Sigmoid colon (tissue), 3 donors: ENCODE measurements around the gene CDH24.

Experiments used
- CTCF ChIP-seq, 4 experiments: fragments of 450-650 bp in 3 of 4; fragments of 200-600 bp in 1 of 4; IDR thresholded peaks; one replicate each; pipeline ENCODE4 v1.5.1; 2016 to 2019; ENCODE audit warnings: antibody characterized with exemption in 4 of 4, mild to moderate bottlenecking in 3 of 4, moderate library complexity in 2 of 4
- POLR2A ChIP-seq, 2 donors: fragments of 450-650 bp; IDR thresholded peaks; one replicate each; pipeline ENCODE4 v1.6.1; 2016; ENCODE audit warnings: antibody characterized with exemption in 2 of 2, mild to moderate bottlenecking in 2 of 2, moderate library complexity in 2 of 2

DNA sequence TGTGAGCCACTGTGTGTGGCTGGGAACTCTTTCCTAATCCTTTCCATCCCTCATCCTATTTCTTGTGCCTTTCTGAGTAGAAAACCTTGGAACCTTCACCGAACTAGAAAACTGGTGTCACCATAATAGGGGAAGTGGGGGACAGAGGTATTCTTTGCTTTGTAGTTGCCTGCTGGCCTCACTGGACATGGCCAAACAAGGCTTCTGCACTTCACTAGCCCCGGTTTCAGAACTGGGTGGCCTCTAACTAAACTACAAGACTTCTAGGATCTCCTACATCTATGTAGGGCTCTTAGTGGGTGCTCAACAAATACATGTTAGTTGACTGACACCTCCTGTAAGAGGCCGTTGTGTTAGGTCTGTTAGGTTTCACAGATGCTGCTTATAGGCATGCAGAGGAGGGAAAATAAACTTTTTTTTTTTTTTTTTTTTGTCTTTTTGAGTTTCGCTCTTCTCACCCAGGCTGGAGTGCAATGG is 48.1 kb upstream of the CDH24 start:
- TF ChIP-seq CTCF (IDR thresholded peaks at IDR 0.05) = no peak
- no peak for TF ChIP-seq POLR2A (IDR thresholded peaks at IDR 0.05)
